Activated T-cell treated with anti-CD3 and anti-CD28 coated beads, Interleukin-2, amount 50 U/mL, for 24 hours (primary cell): Measurements from ENCODE around the gene TMEM94.

ENCODE experiments used
- DNase-seq: peaks from one replicate; pipeline ENCODE4 v3.0.0-alpha.2; 2020
- H3K27ac Mint-ChIP-seq: 2 replicates; pipeline ENCODE4 v1.8.0; 2020; ENCODE audit warnings: mild to moderate bottlenecking, mixed read lengths
- H3K27me3 Mint-ChIP-seq: 2 replicates; pipeline ENCODE4 v1.8.0; 2020; ENCODE audit warnings: mixed read lengths
- H3K36me3 Mint-ChIP-seq: 2 replicates; pipeline ENCODE4 v1.8.0; 2020; ENCODE audit warnings: low read depth, mixed read lengths
- H3K4me1 Mint-ChIP-seq: 2 replicates; pipeline ENCODE4 v1.8.0; 2020; ENCODE audit warnings: low read depth, mixed read lengths
- H3K4me3 Mint-ChIP-seq: 2 replicates; pipeline ENCODE4 v1.8.0; 2020; ENCODE audit warnings: mild to moderate bottlenecking, moderate library complexity, mixed read lengths
- H3K9me3 Mint-ChIP-seq: 2 replicates; pipeline ENCODE4 v1.8.0; 2020; ENCODE audit warnings: mixed read lengths

Gene TMEM94

DNA sequence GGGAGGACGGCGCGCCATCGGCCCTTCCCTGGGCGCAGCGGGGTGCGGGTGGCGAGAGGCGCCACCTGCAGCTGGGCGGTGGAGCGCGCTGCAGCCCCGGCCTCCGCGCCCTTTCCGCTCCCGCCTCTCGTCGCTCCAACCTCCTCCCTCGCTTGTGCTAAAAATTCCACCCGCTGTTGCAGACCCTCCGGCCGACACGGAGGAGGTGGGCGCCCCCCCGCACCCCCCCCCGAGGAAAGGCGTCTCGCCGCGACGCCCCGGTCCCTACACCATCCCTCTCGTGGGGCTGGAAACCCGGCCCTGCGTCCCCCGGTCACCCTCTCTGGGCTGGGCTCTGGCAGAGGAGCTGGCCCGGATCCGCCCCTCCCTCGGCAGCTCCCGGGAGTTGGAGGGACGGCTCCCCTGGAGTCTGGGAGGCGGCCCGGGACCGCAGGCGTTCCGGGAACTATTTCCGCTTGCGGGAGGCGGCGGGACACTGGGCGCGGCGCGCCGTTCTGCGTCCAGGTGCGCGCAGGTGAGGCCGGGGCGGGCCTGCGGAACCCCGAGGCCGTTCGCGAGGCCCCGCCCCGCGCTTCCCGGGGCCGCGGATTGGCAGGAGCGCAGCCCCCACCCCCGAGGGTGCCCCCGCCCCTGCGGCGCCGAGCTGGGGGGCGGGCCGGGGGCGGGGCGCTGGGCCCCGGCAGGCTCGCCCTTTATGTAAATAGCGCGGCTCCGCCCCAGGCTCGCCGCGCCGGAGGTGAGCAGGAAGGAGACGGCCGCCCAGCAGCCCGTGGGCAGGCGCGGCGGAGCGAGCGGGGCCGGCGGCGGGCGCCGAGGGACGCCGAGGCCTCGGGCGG, 68.8 kb downstream of the TMEM94 start, which contains the start of gene LLGL2:
Gene LLGL2, plus strand, starts transcription at position 728 of the 836 bp plus-strand sequence. CDS start 17,730 bp downstream, outside the sequence.
- DNase-seq = peak; percentile 88
- Mint-ChIP-seq H3K27ac (no peak within 1 kb of the TSS), H3K27me3 (no peaks in the 10 kb centered on the region), H3K9me3 (no peaks in the 10 kb centered on the region), H3K36me3 (peaks cover 38% of the 10 kb centered on the region), H3K4me3 (peak within 1 kb of the TSS; percentile 74), H3K4me1 (peaks cover 12% of the 10 kb centered on the region)

DNA sequence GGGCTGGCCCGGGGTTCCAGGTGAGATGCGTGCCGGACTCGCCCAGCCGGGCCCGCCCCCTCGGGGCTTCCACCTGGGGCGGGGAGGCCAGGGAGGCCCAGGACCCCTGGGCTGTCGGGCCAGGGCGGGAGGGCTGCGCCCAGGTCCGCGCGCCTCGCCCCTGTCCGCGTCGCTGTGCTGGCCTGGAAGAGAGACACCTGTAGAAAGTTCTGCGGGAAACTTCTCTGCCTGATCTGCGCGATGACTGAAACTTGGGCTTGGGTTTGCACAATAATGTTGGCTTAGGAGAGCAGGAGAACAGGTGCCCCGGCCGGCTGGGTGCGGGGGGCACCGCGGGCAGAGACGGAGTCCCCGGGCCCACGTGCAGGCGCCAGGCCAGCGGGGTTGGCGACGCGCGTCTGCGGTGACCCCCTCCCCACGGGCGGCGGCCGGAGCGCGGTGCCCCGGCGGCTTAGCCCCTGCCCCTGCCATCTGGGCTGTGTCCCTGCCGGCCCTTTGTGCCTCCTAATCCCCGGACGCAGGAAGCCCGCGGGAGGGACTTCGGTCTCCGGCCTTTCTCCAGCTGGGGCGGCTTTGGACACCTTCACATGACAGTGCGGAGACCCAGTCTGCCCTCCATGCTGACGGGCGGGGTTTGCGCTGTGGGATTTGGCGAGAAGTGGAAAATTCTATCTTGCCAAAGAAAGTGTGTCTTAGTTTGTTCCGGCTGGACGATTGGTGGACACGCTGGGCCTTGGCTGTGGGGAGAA, 69.5 kb downstream of the TMEM94 start:
- peaks cover 34% of the 10 kb centered on the region for H3K36me3 Mint-ChIP-seq
- no peak overlapping the region for H3K27ac Mint-ChIP-seq
- no peaks in the 10 kb centered on the region for H3K9me3 Mint-ChIP-seq
- H3K4me1 Mint-ChIP-seq = peaks cover 12% of the 10 kb centered on the region
- DNase-seq = no peak
- peak overlapping the region; percentile 74 for H3K4me3 Mint-ChIP-seq
- no peaks in the 10 kb centered on the region for H3K27me3 Mint-ChIP-seq

DNA sequence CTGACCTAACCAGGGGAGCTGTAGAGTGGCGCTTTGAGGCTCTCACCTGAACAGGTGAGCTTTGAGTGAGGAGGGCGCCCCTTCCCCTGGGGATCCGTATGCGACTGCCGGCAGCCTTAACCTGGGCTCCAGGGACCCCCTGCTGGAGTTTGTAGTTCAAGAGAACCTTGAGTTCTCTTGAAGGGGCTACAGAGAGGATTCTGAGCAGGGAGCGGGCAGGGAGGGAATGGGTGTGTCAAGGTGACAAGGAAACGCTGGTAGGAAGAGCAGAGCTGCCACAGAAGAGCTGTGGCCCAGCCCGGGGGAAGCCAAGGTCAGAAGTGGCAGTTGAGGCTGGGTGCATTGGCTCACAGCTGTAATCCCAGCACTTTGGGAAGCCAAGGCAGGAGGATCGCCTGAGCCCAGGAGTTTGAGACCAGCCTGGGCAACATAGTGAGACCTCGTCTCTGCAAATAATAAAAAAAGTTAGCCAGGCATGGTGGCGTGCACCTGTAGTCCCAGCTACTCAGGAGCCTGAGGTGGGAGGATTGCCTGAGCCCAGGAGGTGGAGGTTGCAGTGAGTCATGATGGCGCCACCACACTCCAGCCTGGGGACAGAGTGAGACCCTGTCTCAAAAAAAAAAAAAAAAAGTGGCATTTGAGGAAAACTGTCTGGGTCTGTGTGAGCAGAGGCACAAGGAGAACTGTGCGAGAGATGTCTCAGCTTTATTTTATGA, 70.3 kb downstream of the TMEM94 start:
- Mint-ChIP-seq H3K4me1 (peaks cover 12% of the 10 kb centered on the region), H3K27ac (no peak overlapping the region)

DNA sequence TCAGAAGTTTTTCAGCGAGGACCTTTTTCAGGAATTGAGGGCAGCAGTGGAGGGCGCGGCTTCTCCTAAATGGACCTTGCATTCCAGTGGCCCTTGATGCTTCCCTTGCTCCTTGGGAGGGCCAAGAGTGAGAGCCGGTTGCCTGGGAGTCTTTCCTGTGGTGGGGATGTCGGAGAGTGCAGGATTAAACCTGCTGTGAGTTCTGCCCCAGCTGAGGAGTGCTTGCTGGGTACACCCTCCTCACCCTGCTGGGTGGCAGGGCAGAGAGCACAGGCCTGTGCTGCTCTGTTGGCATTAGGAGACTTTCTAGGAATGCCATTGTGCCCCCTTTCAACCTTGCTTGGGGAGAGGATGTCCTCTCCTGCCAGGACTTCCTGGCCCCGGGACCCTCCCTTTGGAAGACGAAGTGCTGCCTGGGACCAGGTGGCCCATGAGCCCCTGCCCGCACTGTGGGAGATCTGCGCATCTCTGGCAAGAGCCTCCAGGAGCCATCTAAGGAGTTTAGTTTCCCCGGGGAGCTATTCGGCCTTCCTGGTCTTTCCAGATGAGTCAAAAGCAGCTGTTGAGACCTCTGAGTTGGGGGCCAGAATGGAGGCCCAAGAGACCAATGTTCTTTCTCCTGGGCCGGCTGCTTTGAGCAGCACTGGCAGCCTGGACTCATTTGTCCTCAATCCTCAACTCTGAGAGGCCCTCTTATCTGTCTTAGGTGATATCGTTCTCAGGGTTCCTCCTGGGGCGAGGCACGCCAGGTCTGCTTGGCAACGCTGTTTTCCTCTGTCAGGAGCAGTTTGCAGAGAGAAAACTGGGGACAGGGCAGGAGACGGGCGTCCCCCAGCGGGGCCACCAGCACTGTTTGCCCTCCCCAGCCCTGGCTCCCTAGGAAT, 74.6 kb downstream of the TMEM94 start:
- H3K36me3 Mint-ChIP-seq = peaks cover 3% of the 10 kb centered on the region
- peak overlapping the region; percentile 18 for H3K27ac Mint-ChIP-seq
- H3K9me3 Mint-ChIP-seq = no peaks in the 10 kb centered on the region
- DNase-seq = no peak
- H3K4me3 Mint-ChIP-seq = no peak overlapping the region
- peaks cover 31% of the 10 kb centered on the region for H3K4me1 Mint-ChIP-seq
- H3K27me3 Mint-ChIP-seq = no peaks in the 10 kb centered on the region

More for the DNA sequence above, 70.3 kb downstream of the TMEM94 start:
- Mint-ChIP-seq H3K9me3 (no peaks in the 10 kb centered on the region), H3K36me3 (peaks cover 28% of the 10 kb centered on the region), H3K27me3 (no peaks in the 10 kb centered on the region), H3K4me3 (peak overlapping the region; percentile 70)
- no peak for DNase-seq

DNA sequence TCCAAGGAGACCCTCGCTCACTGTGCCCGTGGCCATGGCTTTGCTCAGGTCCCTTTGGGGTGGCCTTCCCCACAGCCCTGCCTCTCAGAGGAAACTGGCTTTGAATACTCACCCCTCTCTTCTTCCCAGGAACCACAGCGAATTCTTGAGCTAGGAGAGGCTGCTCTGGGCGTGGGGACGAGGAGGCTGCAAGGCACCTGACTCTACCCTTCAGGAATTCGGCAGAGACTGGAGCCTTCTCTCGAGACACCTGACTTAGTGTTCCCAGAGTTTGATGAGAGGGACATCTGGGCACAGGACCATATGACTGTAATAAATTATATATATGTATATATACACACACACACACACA, 75.3 kb downstream of the TMEM94 start:
- no peak overlapping the region for H3K27ac Mint-ChIP-seq
- H3K36me3 Mint-ChIP-seq = peaks cover 3% of the 10 kb centered on the region
- peaks cover 28% of the 10 kb centered on the region for H3K4me1 Mint-ChIP-seq
- no peaks in the 10 kb centered on the region for H3K9me3 Mint-ChIP-seq
- no peak for DNase-seq
- H3K4me3 Mint-ChIP-seq = no peak overlapping the region
- H3K27me3 Mint-ChIP-seq = no peaks in the 10 kb centered on the region

DNA sequence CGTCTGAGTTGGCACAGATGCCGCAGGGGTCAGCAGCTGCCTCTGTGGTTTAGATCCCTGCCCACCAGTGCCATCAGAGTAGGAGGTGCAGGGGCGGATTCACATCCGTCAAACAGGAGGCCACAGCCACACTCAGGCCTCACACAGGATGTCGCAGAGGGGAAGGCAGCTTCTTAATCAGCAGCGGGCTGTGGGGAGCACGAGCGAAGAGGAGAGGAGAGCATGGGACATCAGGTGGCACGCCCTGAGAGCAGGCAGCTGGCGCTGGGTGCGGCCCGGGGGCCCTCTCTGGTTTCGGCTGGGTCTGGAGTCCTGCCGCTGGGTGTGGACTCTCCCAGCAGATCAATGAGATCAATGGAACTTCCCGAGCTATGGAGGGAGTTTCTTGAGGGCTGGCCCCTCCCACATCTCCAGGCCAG, 78.7 kb downstream of the TMEM94 start:
- Mint-ChIP-seq H3K27me3 (no peaks in the 10 kb centered on the region), H3K4me3 (peak overlapping the region; percentile 58), H3K27ac (peak overlapping the region; percentile 90), H3K36me3 (peaks cover 3% of the 10 kb centered on the region), H3K4me1 (peaks cover 23% of the 10 kb centered on the region), H3K9me3 (no peaks in the 10 kb centered on the region)
- peak; percentile 75 for DNase-seq

DNA sequence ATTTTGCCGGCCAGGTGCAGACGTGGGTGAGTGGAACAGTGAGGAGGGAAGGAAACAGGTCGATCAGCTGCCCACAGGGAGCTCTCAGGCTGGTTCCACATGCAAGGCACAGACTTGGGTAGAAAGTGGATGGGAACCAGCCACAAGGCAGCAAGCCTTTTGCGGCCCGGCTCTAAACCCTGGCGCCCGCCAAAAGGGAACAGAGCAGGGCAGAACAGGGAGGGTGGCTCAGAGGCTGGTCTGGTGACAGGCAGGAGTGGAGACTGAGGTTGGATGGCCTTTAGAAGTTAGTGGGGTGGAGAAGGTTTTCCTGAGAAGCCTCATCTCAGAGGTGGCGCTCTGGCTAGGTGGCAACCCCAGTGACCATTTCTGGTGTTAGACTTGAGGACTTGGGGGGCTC, 79.4 kb downstream of the TMEM94 start:
- H3K9me3 Mint-ChIP-seq = no peaks in the 10 kb centered on the region
- no peak overlapping the region for H3K4me3 Mint-ChIP-seq
- no peaks in the 10 kb centered on the region for H3K27me3 Mint-ChIP-seq
- DNase-seq = no peak
- H3K36me3 Mint-ChIP-seq = peaks cover 3% of the 10 kb centered on the region
- H3K27ac Mint-ChIP-seq = peak overlapping the region; percentile 90
- peaks cover 23% of the 10 kb centered on the region for H3K4me1 Mint-ChIP-seq

DNA sequence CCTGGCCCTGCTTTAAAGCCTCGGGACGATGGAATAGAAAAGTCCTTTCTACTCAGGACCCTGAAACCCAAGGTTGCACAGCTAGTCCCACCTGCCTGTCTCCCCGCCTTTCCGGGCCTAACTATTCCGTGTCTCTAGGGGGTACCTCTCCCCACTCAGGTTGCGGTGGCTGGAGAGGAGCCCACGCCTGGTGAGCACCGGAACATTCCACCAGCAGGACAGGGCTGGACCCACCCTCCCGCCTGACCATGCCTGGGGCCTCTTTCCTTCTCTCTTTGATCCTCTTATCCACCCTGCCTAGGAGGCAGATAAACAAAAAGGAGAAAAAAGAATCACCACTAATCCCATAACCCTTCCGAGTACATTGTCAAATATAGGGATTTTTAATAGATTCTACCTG, 79.9 kb downstream of the TMEM94 start:
- H3K27me3 Mint-ChIP-seq = no peaks in the 10 kb centered on the region
- H3K27ac Mint-ChIP-seq = no peak overlapping the region
- peaks cover 23% of the 10 kb centered on the region for H3K4me1 Mint-ChIP-seq
- H3K4me3 Mint-ChIP-seq = no peak overlapping the region
- no peak for DNase-seq
- H3K36me3 Mint-ChIP-seq = peaks cover 3% of the 10 kb centered on the region
- H3K9me3 Mint-ChIP-seq = no peaks in the 10 kb centered on the region

DNA sequence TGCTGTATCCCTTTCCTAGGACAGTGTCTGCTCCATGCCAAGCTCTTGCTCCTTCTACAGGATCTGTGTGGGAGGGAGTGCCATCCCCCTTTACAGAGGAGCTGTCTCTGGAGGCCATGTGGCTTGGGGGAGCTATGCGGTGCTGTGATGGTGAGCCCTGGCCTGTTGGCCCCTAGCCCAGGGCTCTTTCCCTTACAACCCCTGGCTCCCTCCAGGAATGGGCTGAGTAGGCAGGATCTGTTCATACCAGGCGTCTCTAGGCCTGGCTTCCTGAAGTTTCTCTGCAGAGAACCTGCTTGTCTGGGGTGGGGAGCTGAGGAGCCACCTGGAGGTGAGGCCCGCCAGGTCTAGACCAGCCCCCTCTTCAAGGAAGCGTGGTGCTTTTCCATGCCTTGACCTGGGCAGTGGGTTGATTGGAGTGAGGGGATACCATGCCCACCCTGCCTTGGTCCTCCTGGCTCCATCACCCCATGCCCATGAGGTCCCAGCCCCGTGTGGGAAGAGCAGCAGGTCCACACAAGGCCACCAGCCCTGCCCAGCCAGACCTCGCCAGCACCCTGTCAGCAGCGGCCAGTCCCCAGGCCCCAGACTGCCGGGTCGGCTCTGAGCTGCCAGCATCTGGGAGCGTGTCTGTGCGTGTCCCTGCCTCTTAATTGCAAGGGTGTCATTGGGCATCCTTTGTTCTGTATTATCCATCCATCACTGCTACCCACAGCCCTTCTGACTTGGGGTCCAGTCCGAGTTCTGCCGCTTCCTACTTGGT, 83.7 kb downstream of the TMEM94 start:
- H3K36me3 Mint-ChIP-seq = no peaks in the 10 kb centered on the region
- H3K4me1 Mint-ChIP-seq = peaks cover 11% of the 10 kb centered on the region
- no peaks in the 10 kb centered on the region for H3K9me3 Mint-ChIP-seq
- H3K27me3 Mint-ChIP-seq = no peaks in the 10 kb centered on the region
- no peak overlapping the region for H3K4me3 Mint-ChIP-seq
- H3K27ac Mint-ChIP-seq = no peak overlapping the region
- no peak for DNase-seq

DNA sequence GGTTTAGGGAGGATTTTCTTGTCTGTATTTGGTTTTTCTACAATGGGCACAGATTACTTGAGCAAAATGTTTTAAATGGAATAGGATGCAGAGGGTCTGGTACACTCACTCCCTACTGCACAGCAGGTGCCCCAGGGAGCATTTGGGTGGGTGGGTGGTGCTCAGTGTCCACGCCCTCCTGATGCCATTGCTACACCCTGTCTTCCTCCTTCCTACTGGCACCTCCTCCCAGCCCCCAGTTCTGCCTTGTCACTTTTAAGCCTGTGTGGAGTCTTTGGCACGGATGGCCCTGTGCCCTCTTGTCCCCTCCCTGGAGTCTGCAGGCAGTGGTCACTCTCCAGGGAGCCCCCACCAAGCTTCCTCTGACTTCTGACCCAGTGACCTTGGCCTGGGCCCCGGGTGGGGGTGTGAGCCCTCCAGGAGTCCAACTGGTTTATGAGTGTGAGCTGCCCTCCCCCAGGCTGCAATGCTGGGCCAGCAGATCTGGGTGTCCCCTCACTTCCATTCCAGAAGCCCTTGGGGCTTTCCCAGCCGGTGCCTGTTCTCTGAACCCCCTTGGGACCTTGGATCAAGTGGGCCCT, 84.6 kb downstream of the TMEM94 start:
- Mint-ChIP-seq H3K4me3 (no peak overlapping the region), H3K27ac (no peak overlapping the region), H3K9me3 (no peaks in the 10 kb centered on the region), H3K36me3 (no peaks in the 10 kb centered on the region), H3K4me1 (peaks cover 3% of the 10 kb centered on the region), H3K27me3 (no peaks in the 10 kb centered on the region)
- DNase-seq = no peak

DNA sequence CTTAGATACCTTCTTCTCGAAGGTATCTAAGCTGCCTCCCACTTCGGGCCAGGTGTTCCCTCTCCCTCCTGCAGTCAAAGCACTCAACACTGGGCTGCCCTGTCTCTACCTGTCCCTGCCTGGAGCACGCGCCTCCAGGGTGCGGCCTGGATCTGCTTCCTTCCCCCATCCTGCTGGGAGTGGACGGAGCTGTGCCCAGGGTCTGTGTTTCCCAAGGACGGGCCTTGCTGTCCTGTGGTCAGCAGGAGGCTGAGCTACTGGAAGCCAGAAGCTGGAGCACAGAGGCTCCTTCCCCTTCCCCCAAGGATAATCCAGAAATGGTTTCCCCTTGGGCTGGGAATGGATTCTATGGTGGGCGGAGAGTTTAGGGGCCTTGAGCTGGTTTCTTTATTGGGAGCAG, 85.8 kb downstream of the TMEM94 start:
- DNase-seq = no peak
- H3K4me1 Mint-ChIP-seq = no peaks in the 10 kb centered on the region
- no peaks in the 10 kb centered on the region for H3K9me3 Mint-ChIP-seq
- H3K27ac Mint-ChIP-seq = no peak overlapping the region
- H3K36me3 Mint-ChIP-seq = no peaks in the 10 kb centered on the region
- no peaks in the 10 kb centered on the region for H3K27me3 Mint-ChIP-seq
- H3K4me3 Mint-ChIP-seq = no peak overlapping the region

DNA sequence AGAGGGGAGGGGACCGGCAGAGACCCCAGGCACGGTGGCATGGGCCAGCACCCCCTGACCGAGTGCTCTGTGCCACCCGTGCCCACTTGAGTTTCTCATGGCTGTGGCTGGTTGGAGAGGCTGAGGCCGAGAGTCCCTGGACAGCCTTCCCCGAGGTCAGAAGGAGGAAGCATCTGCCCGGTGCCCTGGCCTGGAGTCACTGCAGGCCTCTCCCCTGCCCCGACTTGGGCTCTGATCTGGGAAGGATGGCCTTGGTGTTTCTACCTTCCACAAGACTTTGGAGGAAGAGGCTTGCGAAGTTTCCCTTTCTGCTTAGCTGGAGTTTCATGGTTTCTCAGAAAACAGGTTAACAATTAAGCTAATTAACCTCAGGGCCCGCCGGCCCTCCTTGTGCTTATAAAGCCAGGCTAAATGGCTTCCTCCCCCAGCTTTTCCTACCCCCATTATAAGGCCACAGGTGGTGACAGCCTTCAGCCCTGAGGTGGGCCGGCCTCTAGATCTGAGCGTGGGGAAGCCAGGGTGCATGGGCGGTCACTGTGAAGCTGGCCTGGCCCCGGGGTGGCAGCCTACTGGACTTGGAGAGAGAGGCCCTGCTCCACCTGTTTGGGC, 86.4 kb downstream of the TMEM94 start:
- Mint-ChIP-seq H3K9me3 (no peaks in the 10 kb centered on the region), H3K36me3 (no peaks in the 10 kb centered on the region), H3K4me1 (no peaks in the 10 kb centered on the region), H3K27me3 (no peaks in the 10 kb centered on the region), H3K27ac (no peak overlapping the region), H3K4me3 (no peak overlapping the region)
- DNase-seq = no peak

DNA sequence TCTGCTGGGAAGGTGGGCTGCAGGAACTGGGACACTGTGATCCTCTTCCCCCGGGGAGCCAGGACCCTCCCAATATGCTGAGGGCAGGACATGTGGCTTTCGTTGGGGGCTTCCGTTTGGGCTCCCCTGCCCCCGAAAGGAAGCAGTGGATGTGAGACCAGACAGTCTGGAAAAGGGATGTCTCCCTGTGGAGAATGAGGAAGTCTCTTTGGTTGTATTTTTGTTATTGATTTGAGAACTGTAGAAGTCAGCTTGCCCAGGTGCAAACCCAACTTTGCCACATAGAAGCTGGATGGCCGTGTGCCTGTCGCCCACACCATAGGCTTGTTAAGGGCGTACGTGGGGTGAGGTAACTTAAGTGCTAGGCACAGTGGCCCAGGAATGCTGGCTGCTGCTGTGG, 87.8 kb downstream of the TMEM94 start:
- no peaks in the 10 kb centered on the region for H3K4me1 Mint-ChIP-seq
- DNase-seq = no peak
- no peak overlapping the region for H3K4me3 Mint-ChIP-seq
- no peaks in the 10 kb centered on the region for H3K27me3 Mint-ChIP-seq
- H3K27ac Mint-ChIP-seq = no peak overlapping the region
- no peaks in the 10 kb centered on the region for H3K9me3 Mint-ChIP-seq
- peaks cover 2% of the 10 kb centered on the region for H3K36me3 Mint-ChIP-seq
